Gastroesophageal sphincter (tissue), 4 donors: ENCODE results near the gene RPLP1. TPM values are rescaled to one million over a fixed set of nuclear protein-coding genes. Genes with fewer than 3 reads are reported as not detected.

Source experiments
- ATAC-seq: fragments of 150-250 bp; one replicate; pipeline ENCODE4 v1.9.1; 2016; ENCODE audit warnings: mild to moderate bottlenecking, moderate library complexity
- H3K27ac ChIP-seq, 4 donors: fragments of 200-600 bp; sonication (generic) in 3 of 4; 1 replicate in 3 of 4; 2 replicates in 1 of 4; pipeline ENCODE4 v1.5.1; 2016 to 2019
- H3K27me3 ChIP-seq: fragments of 200-600 bp; sonication (generic); one replicate; pipeline ENCODE4 v1.5.1; 2019
- H3K36me3 ChIP-seq, 2 donors: fragments of 200-600 bp; sonication (generic); one replicate each; pipeline ENCODE4 v1.5.1; 2019; ENCODE audit warnings: control low read depth in 1 of 2
- H3K4me1 ChIP-seq, 3 donors: fragments of 200-600 bp; sonication (generic); 1 replicate in 2 of 3; 2 replicates in 1 of 3; pipeline ENCODE4 v1.5.1; 2016 to 2019; ENCODE audit warnings: control low read depth in 2 of 3
- H3K4me3 ChIP-seq, 2 donors: fragments of 200-600 bp; sonication (generic); one replicate each; pipeline ENCODE4 v1.5.1; 2019; ENCODE audit warnings: mild to moderate bottlenecking in 1 of 2, moderate library complexity in 1 of 2
- H3K9me3 ChIP-seq, 3 donors: fragments of 200-600 bp; sonication (generic); one replicate each; pipeline ENCODE4 v1.5.1; 2017 to 2019; ENCODE audit warnings: control low read depth in 2 of 3
- EP300 ChIP-seq: sonication (generic); formaldehyde crosslinking; IDR thresholded peaks from one replicate; pipeline ENCODE4 v1.6.1; 2017; ENCODE audit warnings: antibody characterized with exemption, mild to moderate bottlenecking
- POLR2A ChIP-seq, 2 donors: fragments of 450-650 bp; IDR thresholded peaks; one replicate each; pipeline ENCODE4 v1.6.1; 2017; ENCODE audit warnings: antibody characterized with exemption in 2 of 2, mild to moderate bottlenecking in 2 of 2, moderate library complexity in 1 of 2
- POLR2AphosphoS5 ChIP-seq: sonication (generic); formaldehyde crosslinking; IDR thresholded peaks from one replicate; pipeline ENCODE4 v1.6.1; 2017; ENCODE audit warnings: antibody characterized with exemption
- WGBS, 2 donors: methylation state at CpG; one replicate each; pipeline ENCODE4 v1.1.5; 2018; ENCODE audit warnings: low coverage in 1 of 2; 5-methylcytosine and 5-hydroxymethylcytosine counted together
- total RNA-seq, 4 donors: library from RNA; depleted of rRNA; stranded (reverse); fragments of >200 nt; gene quantifications; one replicate each; pipeline ENCODE4 v1.1.0, GENCODE V29; 2016
- TF ChIP-seq, protein P1 (sequence below), 4 experiments: fragments of 200-600 bp in 2 of 4; fragments of 450-650 bp in 2 of 4; sonication (generic) in 1 of 4; IDR thresholded peaks; one replicate each; pipeline ENCODE4 v1.5.1; 2017 to 2019; ENCODE audit warnings: antibody characterized with exemption in 4 of 4, mild to moderate bottlenecking in 2 of 4, moderate library complexity in 2 of 4

The RPLP1 gene
- total RNA-seq, 4 donors from 2014 or later = 337 to 657 (median 426) TPM

DNA sequence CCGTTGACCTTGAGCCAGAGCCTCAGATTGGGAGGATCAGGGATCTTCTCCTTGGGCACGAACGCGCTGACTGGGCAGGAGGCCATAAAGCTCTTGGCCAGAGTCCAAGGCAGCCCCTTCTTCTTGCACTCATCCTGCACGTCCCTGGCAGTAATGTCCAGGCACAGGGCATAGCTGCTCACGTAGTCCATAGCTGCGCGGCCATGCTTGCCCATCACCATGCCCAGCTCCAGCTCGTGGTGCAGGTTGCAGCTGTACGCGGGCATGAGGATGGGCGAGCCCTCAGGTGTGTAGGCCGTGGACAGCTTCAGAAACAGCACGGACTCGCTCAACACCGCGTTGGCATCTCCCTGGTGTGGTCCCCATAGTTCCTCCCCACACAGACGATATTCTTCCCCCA lies 17.9 kb upstream of the RPLP1 start:
- Histone ChIP-seq H3K27ac (no peak overlapping the region), H3K4me3 (no peak overlapping the region), H3K9me3 (no peaks in the 10 kb centered on the region), H3K4me1 (no peaks in the 10 kb centered on the region), H3K27me3 (no peaks in the 10 kb centered on the region), H3K36me3 (no peaks in the 10 kb centered on the region)
- WGBS, 2 donors = 100% methylated on average over 1 to 5 of the region's 18 CpGs
- TF ChIP-seq POLR2AphosphoS5 (no peak), EP300 (no peak), POLR2A (IDR thresholded peaks at IDR 0.05) (no peak)
- TF ChIP-seq, protein P1, sequence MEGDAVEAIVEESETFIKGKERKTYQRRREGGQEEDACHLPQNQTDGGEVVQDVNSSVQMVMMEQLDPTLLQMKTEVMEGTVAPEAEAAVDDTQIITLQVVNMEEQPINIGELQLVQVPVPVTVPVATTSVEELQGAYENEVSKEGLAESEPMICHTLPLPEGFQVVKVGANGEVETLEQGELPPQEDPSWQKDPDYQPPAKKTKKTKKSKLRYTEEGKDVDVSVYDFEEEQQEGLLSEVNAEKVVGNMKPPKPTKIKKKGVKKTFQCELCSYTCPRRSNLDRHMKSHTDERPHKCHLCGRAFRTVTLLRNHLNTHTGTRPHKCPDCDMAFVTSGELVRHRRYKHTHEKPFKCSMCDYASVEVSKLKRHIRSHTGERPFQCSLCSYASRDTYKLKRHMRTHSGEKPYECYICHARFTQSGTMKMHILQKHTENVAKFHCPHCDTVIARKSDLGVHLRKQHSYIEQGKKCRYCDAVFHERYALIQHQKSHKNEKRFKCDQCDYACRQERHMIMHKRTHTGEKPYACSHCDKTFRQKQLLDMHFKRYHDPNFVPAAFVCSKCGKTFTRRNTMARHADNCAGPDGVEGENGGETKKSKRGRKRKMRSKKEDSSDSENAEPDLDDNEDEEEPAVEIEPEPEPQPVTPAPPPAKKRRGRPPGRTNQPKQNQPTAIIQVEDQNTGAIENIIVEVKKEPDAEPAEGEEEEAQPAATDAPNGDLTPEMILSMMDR (IDR thresholded peaks at IDR 0.05) = no peak
- ATAC-seq = no peak

DNA sequence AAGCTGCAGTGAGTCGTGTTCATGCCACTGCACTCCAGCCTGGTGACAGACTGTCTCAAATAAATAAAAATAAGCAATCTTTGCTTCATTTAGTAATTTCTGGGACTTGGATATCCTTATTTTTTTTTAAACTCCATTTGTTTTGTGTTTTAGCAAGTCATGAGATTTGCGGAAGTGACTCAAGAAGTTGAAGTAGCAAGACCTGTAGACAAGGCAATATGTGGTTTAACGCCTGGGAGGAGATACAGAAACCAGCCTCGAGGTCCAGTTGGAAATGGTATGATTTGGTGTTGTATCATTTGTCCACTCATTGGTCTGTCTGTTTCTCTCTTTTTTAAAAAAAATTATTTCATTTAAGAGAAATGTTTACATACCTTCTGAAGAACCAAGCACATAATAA lies 16.6 kb upstream of the RPLP1 start:
- H3K9me3 ChIP-seq = no peaks in the 10 kb centered on the region
- no peak for ATAC-seq
- no peak overlapping the region for H3K27ac ChIP-seq
- H3K36me3 ChIP-seq = no peaks in the 10 kb centered on the region
- H3K4me1 ChIP-seq = no peaks in the 10 kb centered on the region
- H3K4me3 ChIP-seq = no peak overlapping the region
- no peaks in the 10 kb centered on the region for H3K27me3 ChIP-seq
- TF ChIP-seq, protein P1 (IDR thresholded peaks at IDR 0.05) = no peak
- TF ChIP-seq POLR2AphosphoS5 (no peak), POLR2A (IDR thresholded peaks at IDR 0.05) (no peak)
- WGBS, 2 donors = 87 to 96% methylated on average over 4 of the region's 4 CpGs

DNA sequence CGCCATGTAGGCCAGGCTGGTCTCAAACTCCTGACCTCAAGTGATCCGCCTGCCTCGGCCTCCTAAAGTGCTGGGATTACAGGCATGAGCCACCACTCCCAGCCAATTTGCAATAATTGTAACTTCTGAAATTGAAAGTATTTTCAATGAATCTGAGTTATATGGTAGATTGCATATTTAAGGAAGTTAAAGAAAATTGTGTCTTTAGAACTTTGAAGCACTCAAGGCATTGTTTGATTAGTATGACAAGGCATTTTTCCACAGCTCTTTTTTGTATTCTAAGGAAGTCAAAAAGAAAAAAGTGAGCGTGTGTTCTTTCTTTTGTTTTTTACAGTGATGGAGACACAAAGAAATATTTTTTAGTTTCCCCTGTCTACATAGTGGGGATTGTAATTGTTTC lies 15.7 kb upstream of the RPLP1 start:
- Histone ChIP-seq H3K4me3 (no peak overlapping the region), H3K9me3 (no peaks in the 10 kb centered on the region), H3K36me3 (no peaks in the 10 kb centered on the region), H3K27ac (no peak overlapping the region), H3K27me3 (no peaks in the 10 kb centered on the region), H3K4me1 (no peaks in the 10 kb centered on the region)
- no peak for ATAC-seq
- WGBS, 2 donors = 93 to 100% methylated on average over 3 to 4 of the region's 4 CpGs
- no peak for TF ChIP-seq POLR2AphosphoS5
- TF ChIP-seq EP300 = no peak
- TF ChIP-seq POLR2A (IDR thresholded peaks at IDR 0.05) = no peak
- TF ChIP-seq, protein P1 (IDR thresholded peaks at IDR 0.05) = no peak

DNA sequence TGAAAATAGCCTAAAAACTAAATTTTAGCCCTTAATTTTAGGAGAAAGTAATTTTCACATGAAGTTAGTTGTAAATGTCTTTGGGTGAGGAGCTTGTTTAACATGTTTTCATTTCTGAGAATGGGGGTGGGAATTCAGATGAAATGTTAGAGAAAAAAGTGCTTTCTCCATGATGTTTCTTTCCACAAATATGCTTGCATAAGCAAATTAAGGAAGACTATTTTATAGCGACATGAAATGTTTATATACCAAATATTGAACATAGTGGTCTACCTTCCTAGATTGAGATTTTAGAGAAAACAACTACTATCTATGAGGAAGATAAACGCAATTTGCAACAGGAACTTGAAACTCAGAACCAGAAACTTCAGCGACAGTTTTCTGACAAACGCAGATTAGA lies 13.0 kb upstream of the RPLP1 start:
- no peaks in the 10 kb centered on the region for H3K9me3 ChIP-seq
- H3K4me3 ChIP-seq = no peak overlapping the region
- WGBS, 2 donors = 90 to 92% methylated on average over 4 of the region's 4 CpGs
- H3K27me3 ChIP-seq = no peaks in the 10 kb centered on the region
- no peaks in the 10 kb centered on the region for H3K4me1 ChIP-seq
- H3K36me3 ChIP-seq = no peaks in the 10 kb centered on the region
- no peak for ATAC-seq
- H3K27ac ChIP-seq = no peak overlapping the region
- TF ChIP-seq, protein P1 (IDR thresholded peaks at IDR 0.05) = no peak
- no peak for TF ChIP-seq EP300
- TF ChIP-seq POLR2AphosphoS5 = no peak
- TF ChIP-seq POLR2A (IDR thresholded peaks at IDR 0.05) = no peak

DNA sequence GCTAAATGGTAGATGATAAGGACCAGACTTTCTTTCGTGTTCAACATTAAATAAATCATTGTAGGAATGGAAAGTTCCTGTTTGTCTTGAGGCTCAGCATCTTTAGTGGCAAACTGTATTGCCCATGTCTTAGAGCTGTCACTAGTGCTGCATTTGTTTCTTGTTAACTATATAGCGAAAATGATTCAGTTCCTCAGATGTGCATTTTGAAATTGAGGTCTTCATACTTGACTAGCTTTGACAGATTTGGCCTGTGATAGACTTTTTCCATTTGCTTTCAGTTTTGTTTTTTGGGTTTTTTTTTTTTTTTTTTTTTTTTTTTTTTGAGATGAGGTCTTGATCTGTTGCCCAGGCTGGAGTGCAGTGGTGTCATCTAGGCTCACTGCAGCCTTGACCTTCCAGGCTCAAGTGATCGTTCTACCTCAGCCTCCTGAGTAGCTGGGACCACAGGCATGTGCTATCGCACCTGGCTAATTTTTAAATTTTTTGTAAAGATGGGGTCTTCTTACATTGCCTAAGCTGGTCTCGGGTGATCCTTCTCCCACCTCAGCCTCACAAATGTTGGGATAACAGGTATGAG lies 9.5 kb upstream of the RPLP1 start:
- TF ChIP-seq, protein P1 (IDR thresholded peaks at IDR 0.05) = no peak
- no peak for TF ChIP-seq EP300
- TF ChIP-seq POLR2AphosphoS5 = no peak
- no peak for TF ChIP-seq POLR2A (IDR thresholded peaks at IDR 0.05)
- no peak for ATAC-seq
- Histone ChIP-seq H3K27me3 (no peaks in the 10 kb centered on the region), H3K4me3 (no peak overlapping the region), H3K36me3 (no peaks in the 10 kb centered on the region), H3K27ac (no peak overlapping the region), H3K4me1 (no peaks in the 10 kb centered on the region), H3K9me3 (no peaks in the 10 kb centered on the region)
- 82 to 95% methylated on average over 3 to 5 of the region's 5 CpGs for WGBS, 2 donors
